SK-N-DZ (cell line): ENCODE measurements around the gene GAD2. TPM values are rescaled to one million over a fixed set of nuclear protein-coding genes. Genes with fewer than 3 reads are reported as not detected.

Experiments used
- DNase-seq: peaks from one replicate; pipeline ENCODE4 v3.0.0-alpha.2; 2015; ENCODE audit warnings: low spot score
- polyA plus RNA-seq, 2 experiments: library from polyadenylated mRNA; depleted of rRNA; stranded (reverse); fragments of >200 nt; gene quantifications; 2 replicates each; pipeline ENCODE4 v1.2.3, GENCODE V29; 2014

GAD2 gene
- not detected in 2 replicates for polyA plus RNA-seq (2014; cell fraction: cytosol; rRNA removed)
- polyA plus RNA-seq (2014; cell fraction: nucleus; rRNA removed): not detected in 2 replicates

GRCh38 chr10:26216585-26217395, at the start of gene GAD2:
GAD2 (plus strand) TSS chr10:26216774; CDS start chr10:26216810, 36 bp downstream.
- no peak for DNase-seq

- DNase-seq: no peak
Observed at GRCh38 chr10:26169466-26169865, 47.1 kb upstream of the GAD2 start.

GRCh38 chr10:26172131-26172530, 44.4 kb upstream of the GAD2 start:
- no peak for DNase-seq

- DNase-seq: no peak
Observed at GRCh38 chr10:26173837-26174236, 42.7 kb upstream of the GAD2 start.

GRCh38 chr10:26177341-26177740, 39.2 kb upstream of the GAD2 start:
- no peak for DNase-seq

DNA sequence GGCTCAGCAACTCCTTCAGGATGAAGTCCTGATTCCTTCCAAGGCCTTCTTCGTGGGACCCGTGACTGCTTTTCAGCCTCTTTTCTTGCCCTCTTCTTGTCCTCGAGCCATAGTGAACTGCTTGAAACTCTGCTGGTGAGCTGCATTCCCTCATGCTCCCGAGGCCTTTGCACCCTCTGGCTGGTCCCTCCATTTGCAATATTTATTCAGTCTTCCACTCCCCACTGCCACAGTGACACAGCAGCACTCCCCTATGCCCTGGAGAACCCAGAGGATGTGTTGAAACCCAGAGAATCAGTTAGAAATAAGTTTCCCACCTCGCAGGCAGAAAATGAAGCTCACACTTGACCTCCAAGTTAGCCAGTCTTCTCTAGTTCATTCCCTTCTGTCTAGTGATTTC, 22.3 kb upstream of the GAD2 start:
- DNase-seq: no peak

- DNase-seq: no peak
Observed at GRCh38 chr10:26197248-26197647, 19.3 kb upstream of the GAD2 start.

GRCh38 chr10:26198119-26198518, 18.5 kb upstream of the GAD2 start:
- DNase-seq: no peak

- DNase-seq: no peak
Observed at GRCh38 chr10:26199841-26200240, 16.7 kb upstream of the GAD2 start.

- no peak for DNase-seq
Observed at GRCh38 chr10:26205223-26205622, 11.4 kb upstream of the GAD2 start.

DNA sequence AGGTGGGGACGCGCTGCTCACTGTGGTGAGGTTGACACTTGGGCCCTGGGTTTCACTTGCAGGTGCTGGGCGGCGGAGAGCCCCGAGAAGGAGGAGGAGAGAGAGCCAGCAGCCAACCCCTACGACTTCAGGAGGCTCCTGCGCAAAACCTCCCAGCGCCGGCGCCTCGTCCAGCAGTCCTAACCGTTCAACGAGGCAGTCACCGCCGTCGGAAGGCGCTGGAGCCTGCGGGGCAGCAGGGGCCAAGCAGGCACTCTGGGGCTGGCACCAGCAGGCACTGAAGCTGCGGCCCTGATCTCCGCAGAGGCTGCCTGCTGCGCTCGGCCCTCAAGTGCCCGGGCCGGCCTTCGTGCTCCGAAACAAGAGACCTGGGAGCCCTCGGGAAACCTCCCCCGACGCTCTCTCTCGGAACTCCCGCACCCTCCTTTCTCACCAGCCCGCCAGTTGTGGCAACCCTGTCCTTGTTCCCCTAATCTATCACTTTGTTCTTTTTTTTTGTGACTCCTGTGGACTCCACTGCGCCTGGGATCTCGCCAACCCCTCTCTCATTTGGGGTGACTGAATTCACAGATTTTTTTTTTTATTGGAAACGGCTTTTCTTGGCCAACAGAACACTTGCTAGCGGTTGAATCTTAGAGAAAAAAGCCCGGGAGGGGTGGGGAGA, 4.7 kb upstream of the GAD2 start:
- DNase-seq: no peak

- no peak for DNase-seq
Observed at GRCh38 chr10:26212511-26212910, 4.1 kb upstream of the GAD2 start.

GRCh38 chr10:26213157-26213800, 3.3 kb upstream of the GAD2 start:
- no peak for DNase-seq

GRCh38 chr10:26214004-26214403, 2.6 kb upstream of the GAD2 start:
- no peak for DNase-seq

DNA sequence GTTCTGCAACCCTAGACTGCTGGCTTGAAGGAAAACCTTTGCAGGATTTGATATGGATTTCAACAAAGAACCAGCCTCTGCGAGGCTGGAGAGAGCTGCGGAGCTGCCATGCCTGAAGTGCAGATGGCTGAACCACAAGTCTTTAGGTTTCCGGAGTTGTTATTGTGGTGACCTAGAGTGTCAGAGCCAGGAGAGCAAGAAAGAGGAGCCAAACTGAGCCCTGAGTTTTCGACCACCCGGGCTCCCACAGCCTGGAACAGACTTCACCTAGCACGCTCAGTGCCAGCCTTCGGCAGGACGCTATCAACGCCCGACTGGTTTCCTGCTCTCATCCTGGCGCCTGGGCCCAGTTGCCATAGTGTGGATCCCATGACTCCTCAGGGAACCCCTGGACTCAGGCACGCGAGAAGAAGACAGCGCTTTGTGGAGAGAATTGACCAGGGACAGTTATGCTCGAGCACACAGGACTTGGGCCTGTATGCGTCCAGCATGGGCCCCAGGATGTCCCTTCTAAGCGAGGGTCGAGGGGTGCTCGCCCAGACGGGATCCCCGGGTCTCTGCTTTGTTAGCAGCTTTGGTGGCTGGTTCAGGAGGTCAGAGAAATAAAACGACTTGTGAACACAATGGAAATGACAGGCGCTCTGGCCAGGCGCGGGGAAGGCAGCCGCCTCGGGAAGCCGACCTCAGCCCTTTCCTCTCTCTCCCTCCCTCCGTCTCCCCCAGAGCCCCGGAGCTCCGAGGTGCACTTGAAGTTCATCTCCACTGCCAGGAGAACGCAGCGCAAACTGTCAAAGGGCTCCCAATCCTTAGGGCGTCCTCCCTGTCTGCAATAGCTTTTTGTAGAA, 1.8 kb upstream of the GAD2 start:
- DNase-seq: no peak

DNA sequence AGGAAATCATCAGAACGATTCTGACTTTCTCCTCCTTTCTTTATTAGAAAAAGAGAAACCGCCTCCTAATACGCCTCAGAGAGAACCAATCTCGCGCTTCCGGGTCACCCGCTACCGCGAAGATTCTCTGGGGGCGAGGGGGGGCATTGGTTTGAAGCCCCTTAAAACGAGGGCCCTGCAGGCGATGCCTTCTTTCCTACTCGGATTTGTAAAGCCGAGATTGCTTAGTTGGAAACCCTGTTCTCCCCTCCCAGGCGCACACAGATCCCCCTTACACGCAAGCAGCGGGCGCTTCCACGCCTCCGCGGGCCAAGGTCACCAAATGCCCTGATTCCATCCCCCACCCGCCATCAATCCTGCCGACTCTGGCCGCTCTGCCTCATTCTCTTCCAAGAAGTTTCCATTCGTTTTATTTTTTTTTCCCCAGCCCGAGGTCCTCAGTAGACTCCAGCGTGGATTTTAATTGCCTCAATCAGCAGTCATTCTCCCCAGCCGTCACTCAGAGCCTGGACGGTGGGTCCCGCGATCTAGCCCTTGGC, 1.1 kb upstream of the GAD2 start:
- no peak for DNase-seq

GRCh38 chr10:26215935-26216584, 514 bp upstream of the GAD2 start:
- DNase-seq: no peak

DNA sequence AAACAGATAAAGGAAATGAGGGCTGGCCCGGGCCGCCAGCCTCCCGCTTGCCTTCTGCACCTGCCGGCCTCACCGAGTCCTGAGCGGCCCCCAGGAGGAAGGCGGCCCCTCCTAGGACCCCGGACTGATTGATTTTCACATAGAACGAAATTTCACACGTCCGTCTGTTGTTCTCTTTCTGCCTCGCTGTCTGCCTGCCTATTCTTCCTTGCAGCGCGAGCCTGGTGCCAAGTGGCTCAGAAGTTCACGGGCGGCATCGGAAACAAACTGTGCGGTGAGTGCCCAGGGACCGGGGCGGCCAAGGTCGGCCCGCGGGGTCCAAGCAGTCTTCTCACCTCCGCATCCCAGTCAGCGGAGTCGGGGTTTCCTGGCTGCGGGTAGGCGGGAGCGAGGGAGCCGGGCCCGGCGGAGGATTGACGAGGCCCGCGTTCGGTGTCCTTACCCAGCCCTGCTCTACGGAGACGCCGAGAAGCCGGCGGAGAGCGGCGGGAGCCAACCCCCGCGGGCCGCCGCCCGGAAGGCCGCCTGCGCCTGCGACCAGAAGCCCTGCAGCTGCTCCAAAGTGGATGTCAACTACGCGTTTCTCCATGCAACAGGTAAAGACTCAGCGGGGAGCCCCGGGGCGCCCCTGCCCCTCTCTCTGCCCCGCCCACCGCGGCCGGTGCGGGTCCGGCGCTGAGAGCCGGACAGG, 967 bp downstream of the GAD2 start:
- no peak for DNase-seq

- DNase-seq: no peak
Observed at GRCh38 chr10:26219676-26220075, 3.1 kb downstream of the GAD2 start.

GRCh38 chr10:26220901-26221300, 4.3 kb downstream of the GAD2 start:
- no peak for DNase-seq
